SK-N-SH (cell line): ENCODE data around the gene MELK.

ENCODE experiments used
- ELF1 ChIP-seq: IDR thresholded peaks from 2 replicates; pipeline ENCODE4 v1.4.0; 2012
- GABPA ChIP-seq: IDR thresholded peaks from 2 replicates; pipeline ENCODE4 v1.4.0; 2012; ENCODE audit warnings: low read depth, mild to moderate bottlenecking
- MEF2A ChIP-seq: IDR thresholded peaks from 2 replicates; pipeline ENCODE4 v1.4.0; 2012; ENCODE audit warnings: low read depth, borderline replicate concordance
- MXI1 ChIP-seq: IDR thresholded peaks from 2 replicates; pipeline ENCODE4 v1.6.1; 2012; ENCODE audit warnings: mild to moderate bottlenecking, low read depth, low read length, improper control_type of control experiment
- SIN3A ChIP-seq: IDR thresholded peaks from 2 replicates; pipeline ENCODE4 v1.6.1; 2012; ENCODE audit warnings: low read depth, mild to moderate bottlenecking, low read length, moderate library complexity, borderline replicate concordance
- YY1 ChIP-seq: IDR thresholded peaks from 2 replicates; pipeline ENCODE4 v1.4.0; 2012; ENCODE audit warnings: low read depth, mild to moderate bottlenecking
- TF ChIP-seq, protein P1 (sequence below): fragments of 200-600 bp; sonication (generic); IDR thresholded peaks from 2 replicates; pipeline ENCODE4 v1.6.1; 2017; ENCODE audit warnings: antibody characterized with exemption, mild to moderate bottlenecking, moderate library complexity
- TF ChIP-seq, protein P2 (sequence below): fragments of 150-350 bp; IDR thresholded peaks from 2 replicates; pipeline ENCODE4 v1.6.1; 2017; ENCODE audit warnings: antibody characterized with exemption, low read length, low read depth, borderline replicate concordance
- TF ChIP-seq, protein P3 (sequence below): fragments of 150-350 bp; IDR thresholded peaks from 2 replicates; pipeline ENCODE4 v1.6.1; 2016; ENCODE audit warnings: mild to moderate bottlenecking, low read depth, low read length

DNA sequence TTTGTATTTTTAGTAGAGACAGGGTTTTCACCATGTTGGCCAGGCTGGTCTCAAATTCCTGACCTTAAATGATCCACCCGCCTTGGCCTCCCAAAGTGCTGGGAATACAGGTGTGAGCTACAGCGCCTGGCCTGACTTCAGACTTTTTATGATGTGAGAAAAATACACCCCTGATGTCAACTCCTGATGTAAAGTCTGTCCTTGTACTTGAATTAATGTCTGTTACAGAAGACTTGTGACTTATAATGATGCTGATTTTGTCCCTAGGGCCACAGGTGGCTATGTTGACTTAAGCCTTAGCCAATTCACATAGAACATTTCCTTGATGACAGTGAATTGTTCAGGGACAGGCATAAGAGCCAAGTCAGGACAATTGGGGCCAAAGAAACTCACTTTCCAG lies 42.5 kb upstream of the MELK start:
- TF ChIP-seq, protein P1, sequence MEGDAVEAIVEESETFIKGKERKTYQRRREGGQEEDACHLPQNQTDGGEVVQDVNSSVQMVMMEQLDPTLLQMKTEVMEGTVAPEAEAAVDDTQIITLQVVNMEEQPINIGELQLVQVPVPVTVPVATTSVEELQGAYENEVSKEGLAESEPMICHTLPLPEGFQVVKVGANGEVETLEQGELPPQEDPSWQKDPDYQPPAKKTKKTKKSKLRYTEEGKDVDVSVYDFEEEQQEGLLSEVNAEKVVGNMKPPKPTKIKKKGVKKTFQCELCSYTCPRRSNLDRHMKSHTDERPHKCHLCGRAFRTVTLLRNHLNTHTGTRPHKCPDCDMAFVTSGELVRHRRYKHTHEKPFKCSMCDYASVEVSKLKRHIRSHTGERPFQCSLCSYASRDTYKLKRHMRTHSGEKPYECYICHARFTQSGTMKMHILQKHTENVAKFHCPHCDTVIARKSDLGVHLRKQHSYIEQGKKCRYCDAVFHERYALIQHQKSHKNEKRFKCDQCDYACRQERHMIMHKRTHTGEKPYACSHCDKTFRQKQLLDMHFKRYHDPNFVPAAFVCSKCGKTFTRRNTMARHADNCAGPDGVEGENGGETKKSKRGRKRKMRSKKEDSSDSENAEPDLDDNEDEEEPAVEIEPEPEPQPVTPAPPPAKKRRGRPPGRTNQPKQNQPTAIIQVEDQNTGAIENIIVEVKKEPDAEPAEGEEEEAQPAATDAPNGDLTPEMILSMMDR: no peak
- no peak for TF ChIP-seq MEF2A
- TF ChIP-seq, protein P2, sequence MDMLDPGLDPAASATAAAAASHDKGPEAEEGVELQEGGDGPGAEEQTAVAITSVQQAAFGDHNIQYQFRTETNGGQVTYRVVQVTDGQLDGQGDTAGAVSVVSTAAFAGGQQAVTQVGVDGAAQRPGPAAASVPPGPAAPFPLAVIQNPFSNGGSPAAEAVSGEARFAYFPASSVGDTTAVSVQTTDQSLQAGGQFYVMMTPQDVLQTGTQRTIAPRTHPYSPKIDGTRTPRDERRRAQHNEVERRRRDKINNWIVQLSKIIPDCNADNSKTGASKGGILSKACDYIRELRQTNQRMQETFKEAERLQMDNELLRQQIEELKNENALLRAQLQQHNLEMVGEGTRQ: no peak
- TF ChIP-seq SIN3A: no peak
- TF ChIP-seq, protein P3, sequence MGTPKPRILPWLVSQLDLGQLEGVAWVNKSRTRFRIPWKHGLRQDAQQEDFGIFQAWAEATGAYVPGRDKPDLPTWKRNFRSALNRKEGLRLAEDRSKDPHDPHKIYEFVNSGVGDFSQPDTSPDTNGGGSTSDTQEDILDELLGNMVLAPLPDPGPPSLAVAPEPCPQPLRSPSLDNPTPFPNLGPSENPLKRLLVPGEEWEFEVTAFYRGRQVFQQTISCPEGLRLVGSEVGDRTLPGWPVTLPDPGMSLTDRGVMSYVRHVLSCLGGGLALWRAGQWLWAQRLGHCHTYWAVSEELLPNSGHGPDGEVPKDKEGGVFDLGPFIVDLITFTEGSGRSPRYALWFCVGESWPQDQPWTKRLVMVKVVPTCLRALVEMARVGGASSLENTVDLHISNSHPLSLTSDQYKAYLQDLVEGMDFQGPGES: no peak
- no peak for TF ChIP-seq YY1
- TF ChIP-seq MXI1: no peak
- TF ChIP-seq GABPA: no peak
- no peak for TF ChIP-seq ELF1
